Epithelial cell of esophagus (primary cell): ENCODE data around the gene MVD.

Experiments used
- DNase-seq: peaks from one replicate; pipeline ENCODE4 v3.0.0; 2010; ENCODE audit warnings: low read depth
- H3K4me3 ChIP-seq: 2 replicates; pipeline ENCODE4 v1.5.1; 2011; ENCODE audit warnings: mild to moderate bottlenecking, low read length, control low read depth
- CTCF ChIP-seq: IDR thresholded peaks from 2 replicates; pipeline ENCODE4 v1.5.1; 2011; ENCODE audit warnings: low read depth, mild to moderate bottlenecking, low read length, control low read depth, inconsistent platforms; ENCODE audit not compliant: insufficient read depth; ENCODE audit errors: missing control alignments

The MVD gene

GRCh38 chr16:88639231-88640038 is 23.5 kb downstream of the MVD start:
- no peak for DNase-seq
- no peak overlapping the region for H3K4me3 ChIP-seq
- no peak for TF ChIP-seq CTCF

DNA sequence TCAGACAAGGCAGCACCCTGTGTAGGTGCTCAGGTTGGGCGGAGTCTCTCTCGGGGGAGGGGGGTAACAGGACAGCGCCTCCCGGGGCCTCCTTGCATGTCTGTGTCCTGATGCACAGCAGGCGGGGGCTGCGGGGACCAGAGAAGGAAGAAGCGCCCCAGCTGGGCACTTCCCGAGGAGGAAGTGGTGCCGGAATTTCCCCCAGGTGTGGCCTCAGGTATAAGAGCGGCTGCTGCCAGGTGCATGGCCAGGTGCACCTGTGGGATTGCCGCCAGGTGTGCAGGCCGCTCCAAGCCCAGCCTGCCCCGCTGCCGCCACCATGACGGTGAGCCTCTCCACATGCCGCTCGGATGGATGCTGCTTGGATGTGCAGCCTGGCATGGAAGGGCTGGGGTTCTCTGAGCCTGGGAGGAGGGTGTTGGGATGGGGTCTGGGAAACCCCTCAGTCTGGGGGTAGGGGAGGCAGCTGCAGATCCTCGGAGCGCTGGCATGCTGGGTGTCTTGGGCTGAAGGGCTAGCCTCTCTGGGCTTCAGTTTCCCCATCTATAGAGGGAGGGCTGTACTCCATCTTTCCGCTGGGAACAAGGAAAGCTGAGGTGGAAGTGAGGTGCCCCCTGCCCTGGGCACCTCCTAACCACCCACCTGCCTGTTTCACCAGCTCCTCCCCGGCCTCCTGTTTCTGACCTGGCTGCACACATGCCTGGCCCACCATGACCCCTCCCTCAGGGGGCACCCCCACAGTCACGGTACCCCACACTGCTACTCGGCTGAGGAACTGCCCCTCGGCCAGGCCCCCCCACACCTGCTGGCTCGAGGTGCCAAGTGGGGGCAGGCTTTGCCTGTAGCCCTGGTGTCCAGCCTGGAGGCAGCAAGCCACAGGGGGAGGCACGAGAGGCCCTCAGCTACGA is 24.3 kb downstream of the MVD start, which contains the start of gene IL17C:
IL17C (plus strand) TSS at position 250 of the 908 bp plus-strand sequence; CDS start at position 320, 70 bp downstream.
- no peak for TF ChIP-seq CTCF
- peak; percentile 30 for DNase-seq
- H3K4me3 ChIP-seq: no peak within 1 kb of the TSS

DNA sequence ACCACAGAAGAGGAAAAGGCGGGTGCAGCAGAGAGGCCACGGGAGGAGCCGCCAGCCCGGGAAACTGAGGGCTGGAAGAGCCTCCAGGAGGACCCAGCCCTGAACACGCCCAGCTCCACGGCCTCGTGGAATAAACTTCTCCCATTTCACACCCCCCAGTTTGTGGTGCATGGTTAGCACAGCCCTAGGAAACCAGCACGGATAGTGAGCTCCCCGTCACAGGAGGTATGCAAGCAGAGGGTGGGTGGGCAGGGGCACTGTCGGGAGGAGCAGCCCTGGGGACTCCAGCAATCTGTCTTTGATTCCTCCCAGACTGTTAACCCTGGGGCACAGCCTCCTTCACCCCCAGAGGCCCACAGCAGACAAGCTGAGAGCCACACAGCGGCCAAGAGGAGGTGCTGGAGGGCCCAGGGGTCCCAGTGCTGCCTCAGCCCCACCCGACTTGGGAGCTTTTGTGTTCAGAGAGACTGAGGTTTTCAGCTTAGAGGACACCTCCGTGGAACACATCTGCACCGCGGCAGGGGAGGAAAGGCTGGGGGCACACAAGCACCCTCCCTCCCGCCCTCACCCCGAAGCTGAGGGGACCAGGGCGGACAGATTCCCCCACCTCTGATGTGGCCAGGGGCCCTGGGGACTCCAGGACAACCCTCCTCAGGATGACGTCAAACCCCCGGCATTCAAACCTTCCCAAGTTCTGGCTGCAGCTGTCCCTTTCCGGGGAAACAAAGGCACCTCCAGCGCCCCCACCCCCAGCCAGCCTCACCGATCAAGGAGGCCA is 26.2 kb downstream of the MVD start:
- TF ChIP-seq CTCF: no peak
- DNase-seq: no peak

GRCh38 chr16:88635671-88636319 is 27.1 kb downstream of the MVD start:
- TF ChIP-seq CTCF: no peak
- DNase-seq: no peak
- no peak overlapping the region for H3K4me3 ChIP-seq

More for the DNA sequence above, 26.2 kb downstream of the MVD start:
- no peak overlapping the region for H3K4me3 ChIP-seq

DNA sequence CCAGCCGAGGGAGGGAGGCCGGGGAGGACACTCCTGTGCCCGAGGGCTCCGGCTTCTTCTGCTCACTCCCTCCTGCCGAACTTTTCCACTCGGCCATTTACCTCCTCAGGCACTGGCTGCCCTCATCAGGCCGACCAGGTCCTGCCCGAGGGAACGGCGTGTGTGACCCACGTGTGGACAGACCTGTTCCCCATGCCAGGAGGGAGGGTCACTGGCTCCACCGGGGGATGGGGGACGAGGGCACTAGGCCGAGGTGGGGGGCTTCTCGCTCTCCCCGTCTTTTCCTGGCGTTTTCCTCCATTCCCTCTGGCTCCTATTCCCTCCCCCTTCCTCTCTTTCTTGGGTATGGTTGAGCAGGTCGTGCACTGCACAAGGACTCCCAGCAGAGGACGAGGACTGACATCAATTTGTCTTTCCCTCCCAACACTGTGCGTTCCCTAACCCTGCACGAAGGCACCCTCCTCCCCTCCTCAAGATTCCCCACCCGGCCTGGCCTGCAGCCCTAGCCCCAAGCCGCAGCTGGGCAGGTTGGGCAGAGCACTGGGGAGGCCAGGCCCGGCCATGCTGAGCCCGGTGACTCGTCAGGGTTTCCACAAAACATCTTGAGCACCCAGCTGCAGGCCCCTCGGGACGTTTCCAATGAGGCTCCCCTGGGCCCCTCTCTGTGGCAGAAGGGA is 27.8 kb downstream of the MVD start:
- DNase-seq: no peak
- peak overlapping the region; percentile 8 for H3K4me3 ChIP-seq
- no peak for TF ChIP-seq CTCF
